ENCODE measurements around the gene MLPH.

Gene MLPH

DNA sequence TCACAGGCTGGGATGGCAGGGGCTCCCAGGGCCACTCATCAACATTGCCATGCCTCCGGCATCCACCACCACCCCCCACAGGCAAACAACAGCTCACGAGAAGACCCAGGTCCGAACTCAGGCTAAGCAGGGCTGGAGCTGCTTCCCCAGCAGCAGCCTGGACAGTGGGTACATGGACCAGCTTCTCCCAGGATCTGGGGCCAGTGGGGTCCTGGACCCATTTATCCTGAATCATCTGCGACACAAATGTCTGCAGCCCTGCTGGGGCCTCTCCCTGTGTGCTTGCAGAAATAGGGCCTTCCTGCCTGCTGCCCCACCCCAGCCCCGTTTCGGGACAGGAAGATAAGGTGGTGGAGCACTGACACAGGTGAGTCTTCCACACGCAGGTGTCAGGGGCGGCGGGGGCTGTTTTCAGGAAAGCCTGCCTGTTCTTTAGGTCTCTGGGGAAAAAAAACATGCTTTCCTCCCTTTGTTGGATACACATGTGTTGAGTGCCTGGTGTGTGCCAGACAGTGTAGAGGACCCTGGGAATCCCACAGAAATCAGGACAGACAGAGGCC lies 83.8 kb downstream of the MLPH start:
- Histone ChIP-seq H3F3A (ENCODE audit: insufficient read depth) (no peaks in the 10 kb centered on the region), H3K4me2 (ENCODE audit: low read depth, low read length, poor library complexity, severe bottlenecking) (no peak overlapping the region), H3K27ac (ENCODE audit: low read depth, low read length) (no peak overlapping the region), H3K4me3 (ENCODE audit: insufficient read depth, low read length, poor library complexity, severe bottlenecking) (no peak overlapping the region), H2AFZ (ENCODE audit: low read depth, low read length, severe bottlenecking) (no peak overlapping the region), H3K27me3 (ENCODE audit: low read length) (no peaks in the 10 kb centered on the region), H4K20me1 (ENCODE audit: low read depth, low read length) (no peaks in the 10 kb centered on the region), H3K79me2 (ENCODE audit: insufficient read depth, low read length) (no peaks in the 10 kb centered on the region), H3K36me3 (ENCODE audit: low read length) (no peaks in the 10 kb centered on the region), H3K9ac (ENCODE audit: low read length) (no peak overlapping the region), H3K9me2 (replicated peaks; ENCODE audit: insufficient read depth, low read length) (no peaks in the 10 kb centered on the region), H3K9me3 (ENCODE audit: insufficient read depth, low read length) (0 out of 2 replicates have a peak, but pooled peaks cover 1% of the 10 kb centered on the region)
- TF ChIP-seq, protein P1, sequence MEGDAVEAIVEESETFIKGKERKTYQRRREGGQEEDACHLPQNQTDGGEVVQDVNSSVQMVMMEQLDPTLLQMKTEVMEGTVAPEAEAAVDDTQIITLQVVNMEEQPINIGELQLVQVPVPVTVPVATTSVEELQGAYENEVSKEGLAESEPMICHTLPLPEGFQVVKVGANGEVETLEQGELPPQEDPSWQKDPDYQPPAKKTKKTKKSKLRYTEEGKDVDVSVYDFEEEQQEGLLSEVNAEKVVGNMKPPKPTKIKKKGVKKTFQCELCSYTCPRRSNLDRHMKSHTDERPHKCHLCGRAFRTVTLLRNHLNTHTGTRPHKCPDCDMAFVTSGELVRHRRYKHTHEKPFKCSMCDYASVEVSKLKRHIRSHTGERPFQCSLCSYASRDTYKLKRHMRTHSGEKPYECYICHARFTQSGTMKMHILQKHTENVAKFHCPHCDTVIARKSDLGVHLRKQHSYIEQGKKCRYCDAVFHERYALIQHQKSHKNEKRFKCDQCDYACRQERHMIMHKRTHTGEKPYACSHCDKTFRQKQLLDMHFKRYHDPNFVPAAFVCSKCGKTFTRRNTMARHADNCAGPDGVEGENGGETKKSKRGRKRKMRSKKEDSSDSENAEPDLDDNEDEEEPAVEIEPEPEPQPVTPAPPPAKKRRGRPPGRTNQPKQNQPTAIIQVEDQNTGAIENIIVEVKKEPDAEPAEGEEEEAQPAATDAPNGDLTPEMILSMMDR (IDR thresholded peaks at IDR 0.05; ENCODE audit: insufficient read depth, low read length, poor library complexity, severe bottlenecking), result no peak
- TF ChIP-seq EZH2phosphoT487 (conservative IDR thresholded peaks at IDR 0.05; ENCODE audit: low read length), result no peak

DNA sequence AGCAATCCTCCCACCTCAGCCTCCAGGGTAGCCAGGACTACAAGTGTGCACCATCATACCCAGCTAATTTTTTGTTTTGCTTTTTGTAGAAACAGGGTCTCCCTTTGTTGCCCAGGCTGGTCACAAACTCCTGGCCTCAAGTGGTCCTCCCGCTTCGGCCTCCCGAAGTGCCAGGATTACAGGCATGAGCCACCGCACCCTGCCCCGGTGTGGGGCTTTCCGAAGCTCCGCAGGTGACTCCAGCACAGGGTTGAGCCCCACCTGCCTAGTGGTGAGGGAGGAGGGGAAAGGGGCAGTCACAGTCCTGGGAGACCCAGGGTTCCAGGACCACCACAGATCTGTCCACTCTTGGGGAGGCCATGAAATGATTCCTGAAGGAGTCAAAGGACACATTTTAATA lies 84.5 kb downstream of the MLPH start:
- H3K27ac ChIP-seq (ENCODE audit: low read depth, low read length), result no peak overlapping the region
- H2AFZ ChIP-seq (ENCODE audit: low read depth, low read length, severe bottlenecking), result no peak overlapping the region
- H3K27me3 ChIP-seq (ENCODE audit: low read length), result no peaks in the 10 kb centered on the region
- no peaks in the 10 kb centered on the region for H3K9me2 ChIP-seq (replicated peaks; ENCODE audit: insufficient read depth, low read length)
- TF ChIP-seq, protein P1 (IDR thresholded peaks at IDR 0.05; ENCODE audit: insufficient read depth, low read length, poor library complexity, severe bottlenecking), result no peak
- no peak for TF ChIP-seq EZH2phosphoT487 (conservative IDR thresholded peaks at IDR 0.05; ENCODE audit: low read length)
- H3K4me2 ChIP-seq (ENCODE audit: low read depth, low read length, poor library complexity, severe bottlenecking), result no peak overlapping the region
- no peaks in the 10 kb centered on the region for H3F3A ChIP-seq (ENCODE audit: insufficient read depth)
- H3K36me3 ChIP-seq (ENCODE audit: low read length), result no peaks in the 10 kb centered on the region
- no peak overlapping the region for H3K4me3 ChIP-seq (ENCODE audit: insufficient read depth, low read length, poor library complexity, severe bottlenecking)
- no peaks in the 10 kb centered on the region for H4K20me1 ChIP-seq (ENCODE audit: low read depth, low read length)
- H3K79me2 ChIP-seq (ENCODE audit: insufficient read depth, low read length), result no peaks in the 10 kb centered on the region
- H3K9ac ChIP-seq (ENCODE audit: low read length), result no peak overlapping the region
- H3K9me3 ChIP-seq (ENCODE audit: insufficient read depth, low read length), result no peaks in the 10 kb centered on the region

DNA sequence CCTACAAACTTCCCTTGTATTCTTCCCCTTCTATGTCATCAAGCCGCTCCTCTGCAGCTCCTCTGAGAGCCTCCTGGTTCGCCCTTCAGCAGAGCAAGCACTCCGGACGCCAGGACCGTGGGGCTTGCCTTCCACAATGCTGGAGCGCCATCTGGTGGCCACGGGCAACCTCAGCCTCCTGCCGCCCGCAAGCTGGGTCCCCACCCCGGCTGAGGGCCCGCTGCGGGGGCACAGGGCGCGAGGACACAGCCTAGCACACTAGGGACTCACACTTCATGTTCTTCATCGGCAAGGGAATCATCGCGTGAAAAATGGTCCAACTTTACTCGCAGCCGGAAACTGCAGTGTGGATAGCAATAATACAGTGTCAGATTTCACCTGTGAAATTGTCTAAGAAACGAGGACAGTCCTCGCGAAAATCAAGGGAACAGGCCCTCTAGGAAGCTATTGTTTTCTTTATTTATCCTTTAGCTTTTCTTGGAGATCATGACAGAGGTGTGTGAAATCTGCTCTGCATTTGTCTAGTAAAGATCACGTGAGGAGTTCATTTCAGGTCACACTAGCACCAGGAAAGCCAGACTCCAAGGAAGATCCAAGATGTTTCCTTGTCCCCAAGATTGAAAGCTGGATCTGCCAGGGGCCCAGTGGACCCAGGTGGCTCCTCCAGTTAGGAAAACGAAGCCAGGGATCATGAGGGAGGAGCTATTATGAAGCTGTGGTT lies 85.1 kb downstream of the MLPH start:
- Histone ChIP-seq H3K27me3 (ENCODE audit: low read length) (no peaks in the 10 kb centered on the region), H3F3A (ENCODE audit: insufficient read depth) (no peaks in the 10 kb centered on the region), H3K36me3 (ENCODE audit: low read length) (no peaks in the 10 kb centered on the region), H4K20me1 (ENCODE audit: low read depth, low read length) (no peaks in the 10 kb centered on the region), H3K9me3 (ENCODE audit: insufficient read depth, low read length) (no peaks in the 10 kb centered on the region), H3K27ac (ENCODE audit: low read depth, low read length) (no peak overlapping the region), H3K4me2 (ENCODE audit: low read depth, low read length, poor library complexity, severe bottlenecking) (no peak overlapping the region), H3K9ac (ENCODE audit: low read length) (no peak overlapping the region), H2AFZ (ENCODE audit: low read depth, low read length, severe bottlenecking) (no peak overlapping the region), H3K9me2 (replicated peaks; ENCODE audit: insufficient read depth, low read length) (no peaks in the 10 kb centered on the region), H3K4me3 (ENCODE audit: insufficient read depth, low read length, poor library complexity, severe bottlenecking) (no peak overlapping the region), H3K79me2 (ENCODE audit: insufficient read depth, low read length) (no peaks in the 10 kb centered on the region)
- no peak for TF ChIP-seq EZH2phosphoT487 (conservative IDR thresholded peaks at IDR 0.05; ENCODE audit: low read length)
- TF ChIP-seq, protein P1 (IDR thresholded peaks at IDR 0.05; ENCODE audit: insufficient read depth, low read length, poor library complexity, severe bottlenecking), result peak; percentile 96
